GM19397 (cell line): ENCODE results near the gene RPLP1.
"Not testable (repeated sequence)": the region's sequence is repeated elsewhere in the genome, so short reads cannot be mapped to it uniquely, and the experiment has no call there.

Source experiments
- ATAC-seq: cut with Tn5 transposase; IDR thresholded peaks from one replicate; pipeline ENCODE4 v1.9.1; 2021; ENCODE audit warnings: mild to moderate bottlenecking, moderate library complexity; ENCODE audit not compliant: unreplicated experiment

RPLP1 gene

GRCh38 chr15:69436951-69437350 lies 15.7 kb upstream of the RPLP1 start:
- no peak for ATAC-seq

GRCh38 chr15:69439623-69440022 lies 13.0 kb upstream of the RPLP1 start:
- ATAC-seq, result no peak

- no peak for ATAC-seq
Measured at GRCh38 chr15:69443032-69443611, 9.5 kb upstream of the RPLP1 start.

GRCh38 chr15:69444686-69445085 lies 7.9 kb upstream of the RPLP1 start:
- ATAC-seq, result no peak

- ATAC-seq, result no peak
Measured at GRCh38 chr15:69446953-69447352, 5.7 kb upstream of the RPLP1 start.

- ATAC-seq, result not testable (repeated sequence)
Measured at GRCh38 chr15:69450221-69450620, 2.4 kb upstream of the RPLP1 start.

DNA sequence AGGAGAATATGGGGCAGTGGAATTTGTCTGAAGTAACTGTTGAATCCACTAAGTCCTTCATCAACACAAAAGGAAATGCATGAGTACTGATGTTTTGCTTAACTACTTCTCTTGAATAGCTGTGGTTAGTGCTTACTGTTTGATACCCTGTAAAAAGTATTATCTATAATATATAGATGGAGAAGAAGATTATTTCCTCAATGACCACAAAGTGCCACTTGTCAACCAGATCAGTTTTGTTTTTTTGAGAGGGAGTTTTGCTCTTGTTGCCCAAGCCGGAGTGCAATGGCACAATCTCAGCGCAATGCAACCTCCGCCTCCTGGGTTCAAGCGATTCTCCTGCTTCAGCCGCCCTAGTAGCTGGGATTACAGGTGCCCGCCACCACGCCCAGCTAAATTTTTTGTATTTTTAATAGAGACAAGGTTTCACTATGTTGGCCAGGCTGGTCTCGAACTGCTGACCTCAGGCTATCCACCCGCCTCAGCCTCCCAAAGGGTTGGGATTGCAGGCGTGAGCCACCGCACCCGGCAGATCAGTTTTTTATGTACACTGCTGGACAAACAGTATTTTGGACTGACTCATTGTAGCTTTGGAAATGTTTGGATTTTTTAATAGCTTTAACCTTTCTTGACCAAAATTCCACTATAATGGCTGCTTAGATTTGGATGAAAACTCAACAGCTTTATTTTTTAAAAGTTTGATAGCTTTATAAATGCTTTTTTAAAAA lies 1.5 kb upstream of the RPLP1 start:
- no peak for ATAC-seq

DNA sequence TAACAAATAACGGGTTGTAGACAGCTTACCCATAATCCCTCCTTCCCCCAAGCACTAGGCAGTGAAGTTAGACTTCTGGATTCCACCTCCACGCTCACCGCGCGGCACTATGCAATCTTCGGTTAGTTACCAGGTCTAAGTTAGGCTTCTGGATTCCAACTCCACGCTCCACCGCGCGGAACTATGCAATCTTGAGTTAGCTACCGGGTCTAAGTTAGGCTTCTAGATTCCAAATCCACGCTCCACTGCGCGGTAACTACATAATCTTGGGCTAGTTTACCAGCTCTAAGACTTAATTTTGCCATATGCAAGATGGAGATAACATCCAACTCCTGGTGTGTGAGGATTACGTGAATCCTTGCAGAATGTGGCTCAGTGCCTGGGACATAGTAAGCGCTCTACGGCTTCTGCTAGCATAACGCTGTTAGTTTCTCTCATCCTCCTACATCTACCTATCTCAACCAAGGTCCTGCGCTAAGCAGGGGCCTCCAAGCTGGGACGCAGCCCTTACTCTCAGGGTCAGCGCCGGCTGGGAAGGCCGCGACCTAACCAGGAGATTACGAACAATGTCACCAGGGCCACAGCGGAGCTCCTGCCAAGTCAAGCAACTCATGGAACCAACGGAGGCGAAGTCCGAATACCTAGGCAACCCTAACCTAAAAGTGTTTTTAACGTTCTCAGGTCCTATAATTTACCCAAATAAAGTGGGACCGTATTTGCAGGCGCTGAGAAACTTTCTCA lies 497 bp upstream of the RPLP1 start:
- peak; percentile 23 for ATAC-seq

DNA sequence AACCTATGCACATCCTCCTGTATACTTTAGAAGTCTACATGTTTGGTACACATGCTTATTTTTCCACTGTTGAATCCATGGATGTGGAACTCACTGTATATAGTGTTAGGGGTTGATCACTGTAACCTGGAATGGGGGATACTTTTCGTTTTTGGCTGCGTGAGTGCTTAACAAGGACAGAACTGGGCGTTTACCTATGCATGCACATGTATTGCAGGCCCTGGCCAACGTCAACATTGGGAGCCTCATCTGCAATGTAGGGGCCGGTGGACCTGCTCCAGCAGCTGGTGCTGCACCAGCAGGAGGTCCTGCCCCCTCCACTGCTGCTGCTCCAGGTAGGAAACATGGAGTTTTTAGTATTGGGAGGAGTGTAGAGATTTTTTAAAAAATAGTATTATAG lies 2.3 kb downstream of the RPLP1 start:
- ATAC-seq, result no peak

GRCh38 chr15:69456208-69457166 lies 3.9 kb downstream of the RPLP1 start:
- ATAC-seq, result no peak

- ATAC-seq, result no peak
Measured at GRCh38 chr15:69457304-69458280, 5.0 kb downstream of the RPLP1 start.

DNA sequence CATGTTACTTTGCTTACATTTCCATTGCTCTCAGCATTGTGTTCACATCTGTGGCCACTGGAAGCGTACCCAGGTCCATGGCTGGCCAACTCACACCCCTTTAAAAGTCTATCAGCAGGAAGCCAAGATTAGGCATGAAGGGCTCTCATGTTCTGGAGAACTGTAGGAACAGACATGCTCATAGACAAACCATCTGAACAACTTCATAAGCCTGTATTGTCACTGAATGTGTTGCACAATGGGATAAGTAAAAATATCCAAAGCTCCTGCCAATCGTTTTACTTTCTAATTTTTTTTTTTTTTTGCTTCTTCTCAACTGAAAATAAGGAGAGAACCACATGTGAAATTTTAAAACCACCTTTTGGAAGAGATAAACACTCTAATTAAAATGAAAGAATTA lies 6.4 kb downstream of the RPLP1 start:
- ATAC-seq, result no peak

GRCh38 chr15:69460481-69460880 lies 7.9 kb downstream of the RPLP1 start:
- no peak for ATAC-seq

DNA sequence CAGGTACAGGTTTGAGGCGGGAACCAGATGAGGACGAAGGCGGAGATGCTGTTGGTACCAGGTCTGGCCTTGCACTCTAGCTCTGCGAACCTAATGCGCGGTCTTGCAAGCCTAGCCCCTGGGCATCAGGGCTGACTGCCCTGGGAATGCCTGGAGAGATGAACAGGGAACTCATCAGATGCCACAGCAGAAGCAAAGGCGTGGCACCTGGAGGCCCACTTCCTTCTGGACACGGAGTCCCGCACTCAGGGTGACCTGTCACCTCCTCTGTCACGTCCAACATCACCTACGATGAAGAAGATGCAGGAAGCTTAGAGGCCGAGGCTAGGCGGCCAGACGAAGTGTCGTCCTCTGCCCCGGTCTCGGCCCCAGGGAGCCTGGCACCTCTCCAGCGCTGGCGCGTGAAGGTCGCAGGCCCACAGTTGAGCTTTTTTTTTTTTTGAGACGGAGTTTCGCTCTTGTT lies 9.4 kb downstream of the RPLP1 start:
- no peak for ATAC-seq

DNA sequence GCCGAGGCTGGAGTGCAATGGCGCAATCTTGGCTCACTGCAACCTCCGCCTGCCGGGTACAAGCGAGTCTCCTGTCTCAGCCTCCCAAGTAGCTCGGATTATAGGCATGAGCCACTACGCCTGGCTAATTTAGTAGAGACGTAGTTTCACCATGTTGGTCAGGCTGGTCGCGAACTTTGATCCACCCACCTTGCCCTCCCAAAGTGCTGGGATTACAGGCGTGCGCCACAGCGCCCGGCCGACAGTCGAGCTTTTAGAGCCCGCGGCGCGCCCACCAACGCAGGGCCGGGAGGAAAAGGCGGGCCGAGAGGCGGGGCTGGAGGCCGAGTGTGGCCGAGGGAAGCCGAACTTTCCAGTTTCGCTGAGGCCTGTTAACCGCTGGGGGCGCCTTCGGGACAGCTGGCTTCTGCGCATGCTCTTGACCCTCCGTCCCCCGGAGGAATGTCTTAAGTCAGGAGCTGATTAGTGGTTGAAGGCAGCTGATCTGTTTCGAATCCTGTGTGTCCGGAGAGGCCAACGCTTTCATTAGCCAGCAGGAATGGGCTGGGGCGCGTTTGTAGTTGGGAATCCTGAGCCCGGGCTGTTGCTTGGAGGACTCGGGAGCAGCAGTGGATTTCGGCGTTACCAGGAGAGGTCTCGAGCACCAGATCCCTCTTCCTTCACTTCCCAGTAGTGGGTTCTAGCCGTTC lies 10.0 kb downstream of the RPLP1 start:
- peak; percentile 89 for ATAC-seq

DNA sequence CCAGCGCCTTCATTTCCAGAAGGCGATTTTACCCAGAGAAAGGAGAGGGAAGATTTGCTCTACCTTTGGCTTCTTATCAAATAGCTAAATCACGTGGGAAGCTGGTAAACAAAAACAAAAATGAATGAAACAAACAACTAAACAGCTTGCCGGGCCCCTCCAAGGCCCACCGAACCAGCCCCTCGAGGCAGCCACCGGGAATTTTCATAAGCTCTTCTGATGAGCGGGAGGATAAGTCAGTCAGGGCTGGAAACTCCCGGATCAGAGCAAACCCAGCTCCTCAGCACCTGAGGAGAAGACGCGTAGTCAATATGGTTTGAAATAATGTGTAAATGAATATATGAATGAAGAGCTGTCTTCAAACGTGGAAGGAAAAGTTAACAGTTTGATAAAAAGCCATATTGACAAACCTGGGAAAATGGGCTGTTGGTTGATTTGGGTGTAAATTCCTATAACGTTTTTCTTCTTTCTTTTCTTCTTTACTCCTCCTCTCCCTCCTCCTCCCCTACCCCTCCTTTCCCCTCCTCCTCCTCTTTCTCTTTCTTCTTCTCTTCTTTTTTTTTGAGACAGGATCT lies 10.7 kb downstream of the RPLP1 start:
- ATAC-seq, result no peak

GRCh38 chr15:69465253-69465652 lies 12.6 kb downstream of the RPLP1 start:
- ATAC-seq, result no peak

GRCh38 chr15:69466733-69467132 lies 14.1 kb downstream of the RPLP1 start:
- ATAC-seq, result no peak

DNA sequence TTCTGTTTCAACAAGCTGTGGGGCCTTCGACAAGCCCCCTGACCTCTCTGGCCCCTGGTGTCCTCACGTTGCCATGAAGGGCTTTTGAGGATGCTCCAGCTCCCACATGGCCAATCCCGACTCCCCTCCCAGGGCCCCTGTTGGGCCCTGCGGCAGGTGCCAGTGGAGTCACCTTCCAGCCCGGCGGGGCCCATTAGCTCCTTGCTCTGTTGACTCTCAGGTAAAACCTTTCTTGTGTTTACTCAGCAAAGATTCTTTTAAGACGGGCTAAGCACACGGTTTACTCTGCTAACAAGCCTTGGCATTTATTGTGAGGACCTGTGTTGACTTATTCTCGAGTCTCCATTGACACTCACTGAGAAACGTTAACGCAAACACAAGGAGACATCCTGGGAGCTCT lies 15.0 kb downstream of the RPLP1 start:
- ATAC-seq, result no peak
